SK-N-SH (cell line): ENCODE measurements around the gene ARID2. TPM values are rescaled to one million over a fixed set of nuclear protein-coding genes. Genes with fewer than 3 reads are reported as not detected.

Source experiments
- CTCF ChIA-PET: fragments of 300-600, 350-600 bp; formaldehyde crosslinking; extraction: SDS; loops from one replicate; lab custom pipeline; 2021; lab: Yijun Ruan, JAX
- POLR2A ChIA-PET: fragments of 350-600 bp; sonication (Branson Sonifier 250); formaldehyde crosslinking; extraction: SDS; loops from one replicate; lab custom pipeline; 2020; ENCODE audit warnings: antibody characterized with exemption, inconsistent platforms; lab: Yijun Ruan, JAX
- DNase-seq: peaks from one replicate; pipeline ENCODE4 v3.0.0; 2012
- H2AFZ ChIP-seq: fragments of 200-600 bp; sonication (generic); 2 replicates; pipeline ENCODE4 v1.8.1; 2016; ENCODE audit warnings: antibody characterized with exemption, mild to moderate bottlenecking, low read depth
- H3F3A ChIP-seq: fragments of 200-600 bp; sonication (generic); replicated peaks from 2 replicates; pipeline ENCODE3; 2016; ENCODE audit warnings: antibody characterized with exemption, mild to moderate bottlenecking; ENCODE audit not compliant: insufficient read depth
- H3K27ac ChIP-seq, 2 experiments: fragments of 200-500 bp in 1 of 2; fragments of 200-600 bp in 1 of 2; sonication (Bioruptor generic) in 1 of 2; sonication (generic), shearing (Covaris generic) in 1 of 2; 2 replicates each; pipeline versions ENCODE4 v1.5.1 to v1.6.1; 2014 to 2016; ENCODE audit warnings: low read depth in 2 of 2, inconsistent platforms in 1 of 2, low read length in 1 of 2, mild to moderate bottlenecking in 1 of 2, mixed read lengths in 1 of 2
- H3K27me3 ChIP-seq: fragments of 200-600 bp; sonication (generic), shearing (Covaris generic); 2 replicates; pipeline ENCODE4 v1.6.1; 2016; ENCODE audit warnings: mixed run types; ENCODE audit not compliant: insufficient read depth
- H3K36me3 ChIP-seq, 2 experiments: fragments of 200-500 bp in 1 of 2; fragments of 200-600 bp in 1 of 2; sonication (Bioruptor generic) in 1 of 2; sonication (generic) in 1 of 2; replicated peaks in 1 of 2; 2 replicates each; pipeline versions ENCODE3 to v1.5.1; 2014 to 2016; ENCODE audit warnings: low read length in 1 of 2, mild to moderate bottlenecking in 1 of 2; ENCODE audit not compliant: insufficient read depth in 2 of 2, control insufficient read depth in 1 of 2
- H3K4me1 ChIP-seq, 2 experiments: fragments of 200-500 bp in 1 of 2; fragments of 200-600 bp in 1 of 2; sonication (Bioruptor generic) in 1 of 2; sonication (generic), shearing (Covaris generic) in 1 of 2; 2 replicates each; pipeline versions ENCODE4 v1.5.1 to v1.6.1; 2014 to 2016; ENCODE audit warnings: low read depth in 1 of 2, low read length in 1 of 2, mixed run types in 1 of 2; ENCODE audit not compliant: insufficient read depth in 2 of 2, control insufficient read depth in 1 of 2
- H3K4me2 ChIP-seq: fragments of 200-600 bp; sonication (generic), shearing (Covaris generic); 2 replicates; pipeline ENCODE4 v1.6.1; 2017; ENCODE audit warnings: mixed run types
- H3K4me3 ChIP-seq, 2 experiments: fragments of 200-500 bp in 1 of 2; fragments of 200-600 bp in 1 of 2; sonication (Bioruptor generic) in 1 of 2; sonication (generic), shearing (Covaris generic) in 1 of 2; 2 replicates each; pipeline versions ENCODE4 v1.5.1 to v1.8.1; 2014 to 2016; ENCODE audit warnings: low read depth in 2 of 2, inconsistent platforms in 1 of 2, low read length in 1 of 2, mild to moderate bottlenecking in 1 of 2, mixed read lengths in 1 of 2, moderate library complexity in 1 of 2
- H3K79me2 ChIP-seq: fragments of 200-600 bp; sonication (generic); 2 replicates; pipeline ENCODE4 v1.8.1; 2017; ENCODE audit warnings: mild to moderate bottlenecking; ENCODE audit not compliant: insufficient read depth
- H3K9ac ChIP-seq: fragments of 200-600 bp; sonication (generic); 2 replicates; pipeline ENCODE4 v1.6.1; 2017; ENCODE audit warnings: mixed run types
- H3K9me2 ChIP-seq: fragments of 200-600 bp; sonication (generic); 2 replicates; pipeline ENCODE4 v1.6.1; 2017; ENCODE audit warnings: mixed run types
- H3K9me3 ChIP-seq: fragments of 200-600 bp; sonication (generic); 2 replicates; pipeline ENCODE4 v1.6.1; 2017; ENCODE audit warnings: mixed run types, mild to moderate bottlenecking, moderate library complexity
- H4K20me1 ChIP-seq: fragments of 200-600 bp; sonication (generic); 2 replicates; pipeline ENCODE4 v1.6.1; 2017; ENCODE audit warnings: mild to moderate bottlenecking, mixed run types; ENCODE audit not compliant: insufficient read depth
- EZH2phosphoT487 ChIP-seq: fragments of 200-600 bp; sonication (generic); IDR thresholded peaks from 2 replicates; pipeline ENCODE4 v1.6.1; 2017; ENCODE audit warnings: low read depth, mixed run types, mild to moderate bottlenecking, antibody characterized with exemption, moderate library complexity, borderline replicate concordance
- FOSL2 ChIP-seq: IDR thresholded peaks from 2 replicates; pipeline ENCODE4 v1.4.0; 2012; ENCODE audit warnings: low read depth, mild to moderate bottlenecking, moderate library complexity, borderline replicate concordance
- JUND ChIP-seq: IDR thresholded peaks from 2 replicates; pipeline ENCODE4 v1.4.0; 2012
- RAD21 ChIP-seq: IDR thresholded peaks from 2 replicates; pipeline ENCODE4 v1.6.1; 2012; ENCODE audit warnings: mild to moderate bottlenecking, low read length
- REST ChIP-seq: IDR thresholded peaks from 2 replicates; pipeline ENCODE4 v1.6.1; 2012; ENCODE audit warnings: mild to moderate bottlenecking, low read depth, low read length, moderate library complexity
- RFX5 ChIP-seq: IDR thresholded peaks from 2 replicates; pipeline ENCODE4 v1.6.1; 2012; ENCODE audit warnings: mild to moderate bottlenecking, improper control_type of control experiment, low read length
- SIN3A ChIP-seq: IDR thresholded peaks from 2 replicates; pipeline ENCODE4 v1.6.1; 2012; ENCODE audit warnings: low read depth, mild to moderate bottlenecking, low read length, moderate library complexity, borderline replicate concordance
- SMC3 ChIP-seq: IDR thresholded peaks from 2 replicates; pipeline ENCODE4 v1.6.1; 2012; ENCODE audit warnings: low read depth, low read length, improper control_type of control experiment
- TAF1 ChIP-seq: IDR thresholded peaks from 2 replicates; pipeline ENCODE4 v1.6.1; 2012; ENCODE audit warnings: low read depth, mild to moderate bottlenecking, low read length, moderate library complexity, borderline replicate concordance
- WGBS: methylation state at CpG from one replicate; pipeline ENCODE4 v1.1.6; 2017; ENCODE audit warnings: low lambda C conversion rate; 5-methylcytosine and 5-hydroxymethylcytosine counted together
- polyA plus RNA-seq, 3 experiments: library from polyadenylated mRNA; depleted of rRNA; stranded (reverse); fragments of >200 nt; gene quantifications; 2 replicates each; pipeline ENCODE4 v1.2.3, GENCODE V29; 2012
- TF ChIP-seq, protein P1 (sequence below): IDR thresholded peaks from 2 replicates; pipeline ENCODE4 v1.4.0; 2012; ENCODE audit warnings: low read depth, borderline replicate concordance
- TF ChIP-seq, protein P2 (sequence below): fragments of 150-350 bp; IDR thresholded peaks from 2 replicates; pipeline ENCODE4 v1.6.1; 2017; ENCODE audit warnings: antibody characterized with exemption, low read length, low read depth, borderline replicate concordance

The ARID2 gene
- polyA plus RNA-seq, 1 of the 3 experiments (the other 2 are of a cell fraction): 5.9 TPM

- TF ChIP-seq EZH2phosphoT487 (no peak), FOSL2 (no peak), SIN3A (no peak), JUND (no peak)
These were observed 157.2 kb downstream of the ARID2 start (continued) for GRCh38 chr12:45886685-45887084.

DNA sequence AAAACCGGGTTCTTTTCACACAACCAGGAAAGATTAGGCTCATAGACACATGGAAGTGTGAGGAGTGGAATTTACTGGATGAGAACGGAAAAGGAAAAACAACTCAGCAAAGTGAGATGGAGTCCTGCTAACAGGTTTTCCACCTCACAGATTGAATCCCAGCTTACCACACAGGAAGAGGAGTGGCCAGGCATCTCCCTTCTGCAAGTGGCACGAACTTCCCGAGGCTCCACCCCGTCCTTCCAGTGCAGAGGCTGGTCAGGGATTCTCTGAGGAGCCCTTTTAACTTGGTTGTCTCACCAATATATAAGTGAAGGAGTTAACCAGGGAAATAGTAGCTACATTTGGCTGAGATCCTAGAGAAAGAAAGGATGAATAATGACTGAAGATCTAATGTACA lies 158.0 kb downstream of the ARID2 start:
- TF ChIP-seq, protein P1, sequence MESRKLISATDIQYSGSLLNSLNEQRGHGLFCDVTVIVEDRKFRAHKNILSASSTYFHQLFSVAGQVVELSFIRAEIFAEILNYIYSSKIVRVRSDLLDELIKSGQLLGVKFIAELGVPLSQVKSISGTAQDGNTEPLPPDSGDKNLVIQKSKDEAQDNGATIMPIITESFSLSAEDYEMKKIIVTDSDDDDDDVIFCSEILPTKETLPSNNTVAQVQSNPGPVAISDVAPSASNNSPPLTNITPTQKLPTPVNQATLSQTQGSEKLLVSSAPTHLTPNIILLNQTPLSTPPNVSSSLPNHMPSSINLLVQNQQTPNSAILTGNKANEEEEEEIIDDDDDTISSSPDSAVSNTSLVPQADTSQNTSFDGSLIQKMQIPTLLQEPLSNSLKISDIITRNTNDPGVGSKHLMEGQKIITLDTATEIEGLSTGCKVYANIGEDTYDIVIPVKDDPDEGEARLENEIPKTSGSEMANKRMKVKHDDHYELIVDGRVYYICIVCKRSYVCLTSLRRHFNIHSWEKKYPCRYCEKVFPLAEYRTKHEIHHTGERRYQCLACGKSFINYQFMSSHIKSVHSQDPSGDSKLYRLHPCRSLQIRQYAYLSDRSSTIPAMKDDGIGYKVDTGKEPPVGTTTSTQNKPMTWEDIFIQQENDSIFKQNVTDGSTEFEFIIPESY: no peak
- no peak for TF ChIP-seq SMC3
- TF ChIP-seq RAD21: no peak
- no peak for TF ChIP-seq JUND
- no peak for TF ChIP-seq TAF1
- TF ChIP-seq, protein P2, sequence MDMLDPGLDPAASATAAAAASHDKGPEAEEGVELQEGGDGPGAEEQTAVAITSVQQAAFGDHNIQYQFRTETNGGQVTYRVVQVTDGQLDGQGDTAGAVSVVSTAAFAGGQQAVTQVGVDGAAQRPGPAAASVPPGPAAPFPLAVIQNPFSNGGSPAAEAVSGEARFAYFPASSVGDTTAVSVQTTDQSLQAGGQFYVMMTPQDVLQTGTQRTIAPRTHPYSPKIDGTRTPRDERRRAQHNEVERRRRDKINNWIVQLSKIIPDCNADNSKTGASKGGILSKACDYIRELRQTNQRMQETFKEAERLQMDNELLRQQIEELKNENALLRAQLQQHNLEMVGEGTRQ: no peak
- TF ChIP-seq REST: no peak
- TF ChIP-seq RFX5: no peak
- no peak overlapping the region for H3K27ac ChIP-seq

More for the DNA sequence above, 158.0 kb downstream of the ARID2 start:
- Histone ChIP-seq H3K9me3 (no peaks in the 10 kb centered on the region), H3K9ac (no peak overlapping the region), H2AFZ (no peak overlapping the region), H3K36me3 (peaks cover 30 to 38% of the 10 kb centered on the region in 2 experiments), H3K4me2 (no peak overlapping the region), H3K4me1 (no peaks in the 10 kb centered on the region), H4K20me1 (no peaks in the 10 kb centered on the region), H3K9me2 (no peaks in the 10 kb centered on the region), H3F3A (no peaks in the 10 kb centered on the region), H3K27me3 (no peaks in the 10 kb centered on the region), H3K79me2 (no peaks in the 10 kb centered on the region), H3K4me3 (no peak overlapping the region)
- no peak for DNase-seq
- POLR2A ChIA-PET: no interaction called here
- CTCF ChIA-PET: interaction anchor here (0.6 to 1.6 kb wide), 2 partner anchors 13 to 102 kb away, joined by 3 to 4 read pairs; partner anchors contain the start of gene SCAF11
- 96% methylated on average over 5 of the region's 5 CpGs for whole genome bisulfite sequencing
